IMR-90 (cell line): Measurements from ENCODE around the gene PRR36. TPM values are rescaled to one million over a fixed set of nuclear protein-coding genes. Genes with fewer than 3 reads are reported as not detected.

Experiments
- ATAC-seq: fragments of 200-7000 bp; cut with Tn5 transposase; 2 replicates; pipeline ENCODE4 v1.9.1; 2020; ENCODE audit warnings: low read depth, mild to moderate bottlenecking, moderate library complexity
- BruUV-seq: library from RNA; stranded (reverse); fragments of 400-500 nt; replicated peaks from 2 replicates; lab custom pipeline; 2021; lab: Mats Ljungman, UMichigan
- CTCF ChIA-PET: fragments of 300-600 bp; formaldehyde crosslinking; extraction: SDS; loops from one replicate; lab custom pipeline; 2021; ENCODE audit warnings: antibody characterized with exemption; lab: Yijun Ruan, JAX
- POLR2A ChIA-PET: fragments of 300-600 bp; sonication (Branson Sonifier 250); formaldehyde crosslinking; loops from one replicate; lab custom pipeline; 2022; ENCODE audit warnings: antibody characterized with exemption; ENCODE audit not compliant: unreplicated experiment; lab: Charles Lee
- DNase-seq: peaks from one replicate; pipeline ENCODE4 v3.0.0; 2013
- H2AFZ ChIP-seq: replicated peaks from 2 replicates; pipeline ENCODE3; 2013; ENCODE audit warnings: low read length, mild to moderate bottlenecking; ENCODE audit not compliant: poor library complexity
- H2AK5ac ChIP-seq: 2 replicates; pipeline ENCODE4 v1.6.1; 2013; ENCODE audit warnings: low read depth, low read length, inconsistent platforms
- H2AK9ac ChIP-seq: replicated peaks from 2 replicates; pipeline ENCODE3; 2013; ENCODE audit warnings: mild to moderate bottlenecking, low read depth, low read length, moderate library complexity; ENCODE audit not compliant: poor library complexity
- H2BK120ac ChIP-seq: 2 replicates; pipeline ENCODE4 v1.6.1; 2013; ENCODE audit warnings: low read depth, low read length, inconsistent platforms
- H2BK15ac ChIP-seq: 3 replicates; pipeline ENCODE4 v1.6.1; 2013; ENCODE audit warnings: low read depth, low read length, inconsistent platforms
- H2BK20ac ChIP-seq: 2 replicates; pipeline ENCODE4 v1.6.1; 2013; ENCODE audit warnings: low read depth, mild to moderate bottlenecking, inconsistent platforms, low read length, moderate library complexity
- H2BK5ac ChIP-seq: 2 replicates; pipeline ENCODE4 v1.6.1; 2013; ENCODE audit warnings: mild to moderate bottlenecking, low read depth, low read length, inconsistent platforms; ENCODE audit not compliant: poor library complexity, severe bottlenecking
- H3K14ac ChIP-seq: replicated peaks from 2 replicates; pipeline ENCODE4 v1.6.1; 2013; ENCODE audit warnings: low read depth, low read length, inconsistent platforms
- H3K18ac ChIP-seq: 2 replicates; pipeline ENCODE4 v1.6.1; 2013; ENCODE audit warnings: low read depth, low read length, control low read depth
- H3K23ac ChIP-seq: 2 replicates; pipeline ENCODE4 v1.6.1; 2013; ENCODE audit warnings: low read depth, low read length, inconsistent platforms
- H3K27ac ChIP-seq: 2 replicates; pipeline ENCODE4 v1.5.1; 2013; ENCODE audit warnings: mild to moderate bottlenecking, control low read depth, low read length; ENCODE audit not compliant: insufficient read depth
- H3K27me3 ChIP-seq: 2 replicates; pipeline ENCODE4 v1.6.1; 2013; ENCODE audit warnings: low read length; ENCODE audit not compliant: control insufficient read depth, insufficient read depth
- H3K36me3 ChIP-seq: 2 replicates; pipeline ENCODE4 v1.6.1; 2013; ENCODE audit warnings: low read length, mixed read lengths; ENCODE audit not compliant: control insufficient read depth, insufficient read depth
- H3K4ac ChIP-seq: 2 replicates; pipeline ENCODE4 v1.6.1; 2013; ENCODE audit warnings: low read depth, low read length, inconsistent platforms
- H3K4me1 ChIP-seq: 2 replicates; pipeline ENCODE4 v1.6.1; 2013; ENCODE audit warnings: low read length, mixed read lengths; ENCODE audit not compliant: control insufficient read depth, insufficient read depth
- H3K4me2 ChIP-seq: 2 replicates; pipeline ENCODE4 v1.6.1; 2013; ENCODE audit warnings: low read depth, mild to moderate bottlenecking, control low read depth, low read length, moderate library complexity
- H3K4me3 ChIP-seq: 2 replicates; pipeline ENCODE4 v1.5.1; 2013; ENCODE audit warnings: low read depth, mild to moderate bottlenecking, control low read depth, low read length, moderate library complexity; ENCODE audit not compliant: insufficient read depth
- H3K56ac ChIP-seq: 2 replicates; pipeline ENCODE4 v1.6.1; 2013; ENCODE audit warnings: low read length, inconsistent platforms; ENCODE audit not compliant: insufficient read depth; ENCODE audit errors: extremely low read depth
- H3K79me1 ChIP-seq, 2 experiments: 2 replicates each; pipeline ENCODE4 v1.6.1; 2013; ENCODE audit warnings: low read length in 2 of 2, inconsistent platforms in 1 of 2, low read depth in 1 of 2
- H3K9ac ChIP-seq: 2 replicates; pipeline ENCODE4 v1.6.1; 2013; ENCODE audit warnings: low read depth, low read length, control low read depth
- H3K9me1 ChIP-seq: 2 replicates; pipeline ENCODE4 v1.6.1; 2013; ENCODE audit warnings: low read length, inconsistent platforms; ENCODE audit not compliant: insufficient read depth
- H3K9me3 ChIP-seq: 2 replicates; pipeline ENCODE4 v1.6.1; 2013; ENCODE audit warnings: low read length; ENCODE audit not compliant: control insufficient read depth, insufficient read depth
- H4K20me1 ChIP-seq: 2 replicates; pipeline ENCODE4 v1.6.1; 2013; ENCODE audit warnings: low read length, inconsistent platforms; ENCODE audit not compliant: insufficient read depth
- H4K5ac ChIP-seq: 2 replicates; pipeline ENCODE4 v1.6.1; 2013; ENCODE audit warnings: mild to moderate bottlenecking, low read depth, low read length, control low read depth
- H4K8ac ChIP-seq, 2 experiments: 2 replicates each; pipeline ENCODE4 v1.6.1; 2013; ENCODE audit warnings: low read depth in 2 of 2, low read length in 2 of 2, control low read depth in 1 of 2, inconsistent platforms in 1 of 2
- H4K91ac ChIP-seq: 2 replicates; pipeline ENCODE4 v1.6.1; 2013; ENCODE audit warnings: low read depth, low read length, inconsistent platforms; ENCODE audit not compliant: insufficient read depth
- BHLHE40 ChIP-seq: fragments of 150-350 bp; IDR thresholded peaks from 2 replicates; pipeline ENCODE4 v1.6.1; 2016; ENCODE audit warnings: mild to moderate bottlenecking, low read depth, low read length
- CHD1 ChIP-seq: IDR thresholded peaks from 2 replicates; pipeline ENCODE4 v1.6.1; 2012; ENCODE audit warnings: low read depth, low read length, improper control_type of control experiment
- ELK1 ChIP-seq: fragments of 150-350 bp; IDR thresholded peaks from 2 replicates; pipeline ENCODE4 v1.6.1; 2016; ENCODE audit warnings: low read depth, mild to moderate bottlenecking, low read length, moderate library complexity, borderline replicate concordance
- FOS ChIP-seq: fragments of 150-350 bp; IDR thresholded peaks from 2 replicates; pipeline ENCODE4 v1.6.1; 2016; ENCODE audit warnings: low read depth, low read length
- NFE2L2 ChIP-seq: fragments of 150-350 bp; IDR thresholded peaks from 2 replicates; pipeline ENCODE4 v1.6.1; 2016; ENCODE audit warnings: low read depth, mild to moderate bottlenecking, low read length
- POLR2A ChIP-seq: IDR thresholded peaks from 2 replicates; pipeline ENCODE4 v1.6.1; 2012; ENCODE audit warnings: mild to moderate bottlenecking, low read depth, low read length
- RAD21 ChIP-seq: IDR thresholded peaks from 2 replicates; pipeline ENCODE4 v1.6.1; 2012; ENCODE audit warnings: low read length, improper control_type of control experiment
- RCOR1 ChIP-seq: IDR thresholded peaks from 2 replicates; pipeline ENCODE4 v1.6.1; 2012; ENCODE audit warnings: mild to moderate bottlenecking, low read length, improper control_type of control experiment; ENCODE audit not compliant: insufficient replicate concordance
- RFX5 ChIP-seq: IDR thresholded peaks from 2 replicates; pipeline ENCODE4 v1.8.0; 2012; ENCODE audit warnings: low read depth, mild to moderate bottlenecking, low read length, moderate library complexity
- USF2 ChIP-seq: fragments of 150-350 bp; IDR thresholded peaks from 2 replicates; pipeline ENCODE4 v1.6.1; 2017; ENCODE audit warnings: mild to moderate bottlenecking, antibody characterized with exemption, low read length, low read depth
- WGBS, 2 experiments: methylation state at CpG; one replicate each; pipeline versions ENCODE4 v1.1.5 to v1.1.7; 2013; ENCODE audit warnings: missing lambda C conversion rate in 2 of 2; ENCODE audit not compliant: insufficient read length in 1 of 2; ENCODE audit errors: extremely low coverage in 2 of 2; 5-methylcytosine and 5-hydroxymethylcytosine counted together
- dilution Hi-C: fragments of 300-500 bp; cut with HindIII; formaldehyde crosslinking; loops from one replicate; pipeline ENCODE4 v1.14.3; 2018; ENCODE audit warnings: low sequenced_read_pairs; ENCODE audit not compliant: unreplicated experiment
- in situ Hi-C: fragments of 300-500 bp; cut with MboI; formaldehyde crosslinking; loops from 3 replicates; pipeline ENCODE4 v1.14.3; 2019; ENCODE audit warnings: low sequenced_read_pairs, inconsistent platforms, mixed read lengths
- intact Hi-C: fragments of 100-400 bp; cut with micrococcal nuclease; formaldehyde crosslinking; loops from 2 replicates; pipeline ENCODE4 v1.10.0; 2022
- polyA plus RNA-seq, 3 experiments: library from polyadenylated mRNA; depleted of rRNA; stranded (reverse); fragments of >200 nt; gene quantifications; 2 replicates each; pipeline ENCODE4 v1.2.3, GENCODE V29; 2012; ENCODE audit warnings: low replicate concordance in 1 of 3
- total RNA-seq: library from RNA; depleted of rRNA; stranded (reverse); fragments of >200 nt; gene quantifications from 2 replicates; pipeline ENCODE4 v1.2.3, GENCODE V29; 2012

The PRR36 gene
- total and polyA plus RNA-seq, 2 of the 4 experiments (the other 2 are of a cell fraction), result 0.02 TPM; not detected in 1

GRCh38 chr19:7862413-7862951 is 11.7 kb downstream of the PRR36 start (continued):
- TF ChIP-seq ELK1, result no peak
- TF ChIP-seq NFE2L2, result no peak

- Histone ChIP-seq H2AK9ac (peak overlapping the region; percentile 84), H3K27me3 (peaks cover 4% of the 10 kb centered on the region; the same call in 1 of the 2 replicates), H3K23ac (no peak overlapping the region), H3K9me1 (no peaks in the 10 kb centered on the region), H4K20me1 (0 out of 2 replicates have a peak, but pooled peaks cover 7% of the 10 kb centered on the region), H3K4me3 (peak overlapping the region; percentile 21; the same call in 1 of the 2 replicates), H3K56ac (no peak overlapping the region), H3K9ac (no peak overlapping the region), H2BK20ac (no peak overlapping the region), H3K4me1 (peaks cover 3% of the 10 kb centered on the region; the same call in 1 of the 2 replicates), H3K79me1 (no peaks in the 10 kb centered on the region), H3K27ac (no peak overlapping the region), H4K91ac (no peak overlapping the region), H3K4me2 (peak overlapping the region; percentile 72), H4K5ac (no peak overlapping the region), H2BK15ac (no peak overlapping the region), H3K4ac (no peak overlapping the region), H2AFZ (peak overlapping the region; percentile 80), H3K18ac (no peak overlapping the region), H3K9me3 (no peaks in the 10 kb centered on the region), H3K36me3 (peaks cover 2% of the 10 kb centered on the region; the same call in 1 of the 2 replicates), H3K14ac (no peak overlapping the region), H2AK5ac (no peak overlapping the region), H2BK120ac (no peak overlapping the region), H2BK5ac (no peak overlapping the region), H4K8ac (no peak overlapping the region)
- POLR2A ChIA-PET, result interaction anchor here (0.5 kb wide), 1 partner anchor 792 kb away, joined by 3 read pairs; the partner anchor contains the start of gene ZNF557
- no TSS peak for BruUV-seq
- intact Hi-C loops (no loop called here), dilution Hi-C loops (no loop called here), in situ Hi-C loops (no loop called here)
- 33% methylated on average over 33 of the region's 63 CpGs; no CpG with 5 or more reads in 1 of the 2 experiments for WGBS, 2 experiments
- CTCF ChIA-PET, result no interaction called here
- DNase-seq (no peak), ATAC-seq (no peak)
- TF ChIP-seq FOS (no peak), POLR2A (no peak), ELK1 (no peak), CHD1 (no peak), RFX5 (no peak), BHLHE40 (no peak), RCOR1 (no peak), NFE2L2 (no peak), USF2 (no peak), RAD21 (no peak)
Measured at GRCh38 chr19:7861619-7862412, 12.4 kb downstream of the PRR36 start.
